BLaER1 (cell line): ENCODE results near the gene MORF4L1.

ENCODE experiments used
- H3K27ac ChIP-seq: shearing (Covaris generic); formaldehyde crosslinking; 2 replicates; pipeline ENCODE4 v1.8.1; 2022
- H3K27me3 ChIP-seq: shearing (Covaris generic); formaldehyde crosslinking; 2 replicates; pipeline ENCODE4 v1.8.1; 2022
- H3K36me3 ChIP-seq: shearing (Covaris generic); formaldehyde crosslinking; 2 replicates; pipeline ENCODE4 v1.8.1; 2022
- H3K4me1 ChIP-seq: shearing (Covaris generic); formaldehyde crosslinking; 2 replicates; pipeline ENCODE4 v1.8.1; 2022
- H3K4me2 ChIP-seq: shearing (Covaris generic); formaldehyde crosslinking; 2 replicates; pipeline ENCODE4 v1.8.1; 2022
- H3K4me3 ChIP-seq: shearing (Covaris generic); formaldehyde crosslinking; 2 replicates; pipeline ENCODE4 v1.8.1; 2022
- H3K9ac ChIP-seq: shearing (Covaris generic); formaldehyde crosslinking; 2 replicates; pipeline ENCODE4 v1.8.1; 2022
- H3K9me3 ChIP-seq: shearing (Covaris generic); formaldehyde crosslinking; 2 replicates; pipeline ENCODE4 v1.8.1; 2022
- H4K20me1 ChIP-seq: shearing (Covaris generic); formaldehyde crosslinking; 2 replicates; pipeline ENCODE4 v1.8.1; 2022
- Cebpa-rat ChIP-seq: shearing (Covaris generic); IDR thresholded peaks from 2 replicates; pipeline ENCODE4 v1.8.1; 2022

MORF4L1 gene

GRCh38 chr15:78913012-78913411, 40.3 kb downstream of the MORF4L1 start:
- H3K36me3 ChIP-seq = peaks cover 85% of the 10 kb centered on the region
- H3K9me3 ChIP-seq = no peaks in the 10 kb centered on the region
- H3K4me1 ChIP-seq = peaks cover 40% of the 10 kb centered on the region
- no peak overlapping the region for H3K4me2 ChIP-seq
- TF ChIP-seq Cebpa-rat = no peak
- no peaks in the 10 kb centered on the region for H3K27me3 ChIP-seq
- no peak overlapping the region for H3K4me3 ChIP-seq
- peaks cover 77% of the 10 kb centered on the region for H4K20me1 ChIP-seq
- H3K9ac ChIP-seq = no peak overlapping the region
- H3K27ac ChIP-seq = no peak overlapping the region

GRCh38 chr15:78914027-78914764, 41.5 kb downstream of the MORF4L1 start:
- TF ChIP-seq Cebpa-rat = no peak
- Histone ChIP-seq H4K20me1 (peaks cover 67% of the 10 kb centered on the region), H3K9ac (no peak overlapping the region), H3K36me3 (peaks cover 84% of the 10 kb centered on the region), H3K27ac (no peak overlapping the region), H3K4me1 (peaks cover 33% of the 10 kb centered on the region), H3K9me3 (no peaks in the 10 kb centered on the region), H3K4me3 (no peak overlapping the region), H3K27me3 (no peaks in the 10 kb centered on the region), H3K4me2 (no peak overlapping the region)

GRCh38 chr15:78915341-78916087, 42.8 kb downstream of the MORF4L1 start:
- Histone ChIP-seq H3K27me3 (no peaks in the 10 kb centered on the region), H3K4me3 (no peak overlapping the region), H3K36me3 (peaks cover 83% of the 10 kb centered on the region), H3K9ac (no peak overlapping the region), H3K4me2 (no peak overlapping the region), H3K4me1 (peaks cover 20% of the 10 kb centered on the region), H4K20me1 (peaks cover 57% of the 10 kb centered on the region), H3K27ac (no peak overlapping the region), H3K9me3 (no peaks in the 10 kb centered on the region)
- TF ChIP-seq Cebpa-rat = no peak

- TF ChIP-seq Cebpa-rat = no peak
- Histone ChIP-seq H4K20me1 (peaks cover 52% of the 10 kb centered on the region), H3K36me3 (peaks cover 83% of the 10 kb centered on the region), H3K27ac (no peak overlapping the region), H3K9ac (no peak overlapping the region), H3K9me3 (no peaks in the 10 kb centered on the region), H3K4me2 (no peak overlapping the region), H3K27me3 (no peaks in the 10 kb centered on the region), H3K4me1 (peaks cover 14% of the 10 kb centered on the region), H3K4me3 (no peak overlapping the region)
These were observed 43.4 kb downstream of the MORF4L1 start for GRCh38 chr15:78916088-78916487.

GRCh38 chr15:78917888-78918287, 45.2 kb downstream of the MORF4L1 start:
- H3K4me2 ChIP-seq = no peak overlapping the region
- no peak overlapping the region for H3K9ac ChIP-seq

GRCh38 chr15:78921517-78921916, 48.8 kb downstream of the MORF4L1 start:
- TF ChIP-seq Cebpa-rat = no peak
- Histone ChIP-seq H3K4me3 (no peak overlapping the region), H4K20me1 (peaks cover 22% of the 10 kb centered on the region; the same call in 1 of the 2 replicates), H3K27me3 (no peaks in the 10 kb centered on the region), H3K9ac (no peak overlapping the region), H3K36me3 (peaks cover 85% of the 10 kb centered on the region), H3K4me2 (no peak overlapping the region), H3K27ac (no peak overlapping the region), H3K4me1 (no peaks in the 10 kb centered on the region), H3K9me3 (no peaks in the 10 kb centered on the region)

More at GRCh38 chr15:78917888-78918287, 45.2 kb downstream of the MORF4L1 start:
- no peaks in the 10 kb centered on the region for H3K9me3 ChIP-seq
- H4K20me1 ChIP-seq = peaks cover 44% of the 10 kb centered on the region; the same call in 1 of the 2 replicates
- no peak for TF ChIP-seq Cebpa-rat
- peaks cover 83% of the 10 kb centered on the region for H3K36me3 ChIP-seq
- H3K27ac ChIP-seq = no peak overlapping the region
- H3K4me1 ChIP-seq = peaks cover 8% of the 10 kb centered on the region
- no peak overlapping the region for H3K4me3 ChIP-seq
- no peaks in the 10 kb centered on the region for H3K27me3 ChIP-seq

GRCh38 chr15:78921940-78922339, 49.2 kb downstream of the MORF4L1 start:
- no peak for TF ChIP-seq Cebpa-rat
- no peaks in the 10 kb centered on the region for H3K9me3 ChIP-seq
- peaks cover 89% of the 10 kb centered on the region for H3K36me3 ChIP-seq
- H3K27me3 ChIP-seq = no peaks in the 10 kb centered on the region
- H3K4me2 ChIP-seq = no peak overlapping the region
- H3K4me3 ChIP-seq = no peak overlapping the region
- H3K4me1 ChIP-seq = no peaks in the 10 kb centered on the region
- H4K20me1 ChIP-seq = 0 out of 2 replicates have a peak, but pooled peaks cover 22% of the 10 kb centered on the region
- no peak overlapping the region for H3K27ac ChIP-seq
- H3K9ac ChIP-seq = no peak overlapping the region

GRCh38 chr15:78922527-78922926, 49.8 kb downstream of the MORF4L1 start:
- no peak overlapping the region for H3K27ac ChIP-seq

GRCh38 chr15:78923015-78923414, 50.3 kb downstream of the MORF4L1 start:
- Histone ChIP-seq H3K4me3 (no peak overlapping the region), H3K36me3 (peaks cover 95% of the 10 kb centered on the region), H3K9me3 (no peaks in the 10 kb centered on the region), H3K4me2 (no peak overlapping the region), H3K27me3 (no peaks in the 10 kb centered on the region), H3K27ac (no peak overlapping the region), H3K9ac (no peak overlapping the region), H3K4me1 (no peaks in the 10 kb centered on the region), H4K20me1 (0 out of 2 replicates have a peak, but pooled peaks cover 22% of the 10 kb centered on the region)
- TF ChIP-seq Cebpa-rat = no peak

More at GRCh38 chr15:78922527-78922926, 49.8 kb downstream of the MORF4L1 start:
- 0 out of 2 replicates have a peak, but pooled peaks cover 22% of the 10 kb centered on the region for H4K20me1 ChIP-seq
- peaks cover 94% of the 10 kb centered on the region for H3K36me3 ChIP-seq
- no peak overlapping the region for H3K9ac ChIP-seq
- no peaks in the 10 kb centered on the region for H3K9me3 ChIP-seq
- no peak for TF ChIP-seq Cebpa-rat
- no peak overlapping the region for H3K4me3 ChIP-seq
- H3K4me1 ChIP-seq = no peaks in the 10 kb centered on the region
- H3K4me2 ChIP-seq = no peak overlapping the region
- H3K27me3 ChIP-seq = no peaks in the 10 kb centered on the region
